Kidney epithelial cell (primary cell): ENCODE results near the gene SCMH1. TPM values are rescaled to one million over a fixed set of nuclear protein-coding genes. Genes with fewer than 3 reads are reported as not detected.

Source experiments
- DNase-seq: peaks from one replicate; pipeline ENCODE4 v3.0.0-alpha.2; 2010; ENCODE audit warnings: low read depth
- H3K27me3 ChIP-seq: 2 replicates; pipeline ENCODE4 v1.6.0; 2011; ENCODE audit warnings: low read length; ENCODE audit not compliant: control insufficient read depth, insufficient read depth
- H3K36me3 ChIP-seq: 2 replicates; pipeline ENCODE4 v1.5.1; 2011; ENCODE audit warnings: low read length; ENCODE audit not compliant: control insufficient read depth, insufficient read depth
- H3K4me3 ChIP-seq: 2 replicates; pipeline ENCODE4 v1.5.1; 2011; ENCODE audit warnings: low read depth, mild to moderate bottlenecking, control low read depth, low read length
- total RNA-seq: library from RNA; depleted of rRNA; stranded (reverse); fragments of >200 nt; gene quantifications from 2 replicates; pipeline ENCODE4 v1.2.3, GENCODE V29; 2015
- TF ChIP-seq, protein P1 (sequence below): IDR thresholded peaks from 2 replicates; pipeline ENCODE4 v1.5.1; 2011; ENCODE audit warnings: mild to moderate bottlenecking, moderate library complexity, low read length, control low read depth, inconsistent platforms; ENCODE audit not compliant: insufficient read depth, poor library complexity, severe bottlenecking

Gene SCMH1
- total RNA-seq: 24.3 and 38.1 TPM in 2 replicates

DNA sequence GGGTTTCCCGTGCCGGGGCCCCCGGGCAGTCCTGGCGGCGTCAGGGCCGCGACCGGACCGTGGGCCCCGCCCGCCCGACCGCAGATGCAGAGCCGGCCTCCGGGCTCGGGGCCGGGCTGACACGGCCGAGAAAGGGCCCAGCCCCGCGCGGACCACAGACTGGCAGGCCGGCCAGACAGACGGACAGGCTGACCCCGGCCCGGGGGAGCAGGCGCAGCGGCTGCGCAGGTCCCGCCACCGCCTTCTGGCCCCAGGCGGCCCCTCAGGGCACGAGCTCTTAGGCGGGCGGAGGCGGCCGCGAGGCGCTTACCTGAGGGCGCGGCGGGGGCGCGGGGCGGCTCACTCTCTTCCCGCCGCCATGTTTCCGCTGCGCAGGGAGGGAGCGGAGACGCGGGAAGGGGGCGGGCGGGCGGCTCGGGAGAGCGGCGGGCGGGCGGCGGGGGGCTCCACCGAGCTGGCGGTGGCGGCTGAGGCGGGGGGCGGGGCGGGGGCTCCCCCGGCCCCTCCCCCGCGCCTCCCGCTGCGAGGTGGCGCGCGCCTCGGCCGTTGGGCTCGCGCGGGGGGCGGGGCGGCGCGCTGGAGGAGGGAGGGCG lies at the start of gene SCMH1:
Gene SCMH1 (minus strand): TSS at position 558 of the 593 bp plus-strand sequence. CDS start 56,173 bp downstream, outside the sequence.
- Histone ChIP-seq H3K4me3 (peak within 1 kb of the TSS; percentile 71), H3K36me3 (no peaks in the 10 kb centered on the region), H3K27me3 (no peaks in the 10 kb centered on the region)
- no peak for DNase-seq
- TF ChIP-seq, protein P1, sequence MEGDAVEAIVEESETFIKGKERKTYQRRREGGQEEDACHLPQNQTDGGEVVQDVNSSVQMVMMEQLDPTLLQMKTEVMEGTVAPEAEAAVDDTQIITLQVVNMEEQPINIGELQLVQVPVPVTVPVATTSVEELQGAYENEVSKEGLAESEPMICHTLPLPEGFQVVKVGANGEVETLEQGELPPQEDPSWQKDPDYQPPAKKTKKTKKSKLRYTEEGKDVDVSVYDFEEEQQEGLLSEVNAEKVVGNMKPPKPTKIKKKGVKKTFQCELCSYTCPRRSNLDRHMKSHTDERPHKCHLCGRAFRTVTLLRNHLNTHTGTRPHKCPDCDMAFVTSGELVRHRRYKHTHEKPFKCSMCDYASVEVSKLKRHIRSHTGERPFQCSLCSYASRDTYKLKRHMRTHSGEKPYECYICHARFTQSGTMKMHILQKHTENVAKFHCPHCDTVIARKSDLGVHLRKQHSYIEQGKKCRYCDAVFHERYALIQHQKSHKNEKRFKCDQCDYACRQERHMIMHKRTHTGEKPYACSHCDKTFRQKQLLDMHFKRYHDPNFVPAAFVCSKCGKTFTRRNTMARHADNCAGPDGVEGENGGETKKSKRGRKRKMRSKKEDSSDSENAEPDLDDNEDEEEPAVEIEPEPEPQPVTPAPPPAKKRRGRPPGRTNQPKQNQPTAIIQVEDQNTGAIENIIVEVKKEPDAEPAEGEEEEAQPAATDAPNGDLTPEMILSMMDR: no peak

DNA sequence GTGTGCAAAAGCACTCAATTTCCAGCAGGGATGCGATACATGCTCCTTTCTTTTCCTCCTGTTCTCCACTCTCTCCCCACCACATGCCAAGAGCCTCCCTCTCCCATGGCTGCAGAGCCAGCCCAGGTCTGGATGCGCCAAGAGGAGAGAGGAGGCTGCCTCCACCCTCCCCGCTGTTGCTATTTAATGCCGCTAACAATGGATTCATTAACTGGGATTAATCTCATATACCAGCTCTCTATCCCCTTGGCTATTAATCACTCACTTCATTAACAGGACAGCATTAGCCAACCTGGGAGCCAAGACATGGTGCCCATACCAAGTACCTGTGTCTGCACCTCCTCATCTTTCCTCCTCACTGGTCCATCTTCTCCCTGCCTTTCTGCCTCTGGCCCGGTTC lies 49.1 kb upstream of the SCMH1 start:
- DNase-seq: no peak
- TF ChIP-seq, protein P1: no peak
- H3K27me3 ChIP-seq: peaks cover 32% of the 10 kb centered on the region

DNA sequence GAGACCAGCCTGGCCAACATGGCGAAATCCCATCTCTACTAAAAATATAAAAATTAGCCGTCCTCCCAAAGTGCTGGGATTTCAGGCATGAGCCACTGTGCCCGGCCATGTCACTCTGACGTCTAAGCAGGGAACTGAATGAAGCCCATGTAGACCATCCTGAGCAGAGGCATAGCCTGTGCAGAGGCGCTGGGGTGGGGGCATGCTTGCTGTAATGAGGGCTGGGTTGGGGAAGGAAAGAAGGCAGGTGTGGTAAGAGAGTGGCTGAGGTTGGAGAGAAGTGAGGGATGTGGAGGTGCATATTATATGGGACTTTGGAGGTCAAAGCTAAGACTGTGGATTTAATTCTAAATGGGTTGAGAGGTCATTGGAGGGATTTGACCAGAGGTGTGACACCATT lies 47.1 kb upstream of the SCMH1 start:
- TF ChIP-seq, protein P1: no peak
- H3K36me3 ChIP-seq: no peaks in the 10 kb centered on the region
- no peak overlapping the region for H3K4me3 ChIP-seq
- DNase-seq: no peak
- peaks cover 41% of the 10 kb centered on the region for H3K27me3 ChIP-seq

More for the DNA sequence above, 49.1 kb upstream of the SCMH1 start:
- Histone ChIP-seq H3K36me3 (no peaks in the 10 kb centered on the region), H3K4me3 (no peak overlapping the region)

DNA sequence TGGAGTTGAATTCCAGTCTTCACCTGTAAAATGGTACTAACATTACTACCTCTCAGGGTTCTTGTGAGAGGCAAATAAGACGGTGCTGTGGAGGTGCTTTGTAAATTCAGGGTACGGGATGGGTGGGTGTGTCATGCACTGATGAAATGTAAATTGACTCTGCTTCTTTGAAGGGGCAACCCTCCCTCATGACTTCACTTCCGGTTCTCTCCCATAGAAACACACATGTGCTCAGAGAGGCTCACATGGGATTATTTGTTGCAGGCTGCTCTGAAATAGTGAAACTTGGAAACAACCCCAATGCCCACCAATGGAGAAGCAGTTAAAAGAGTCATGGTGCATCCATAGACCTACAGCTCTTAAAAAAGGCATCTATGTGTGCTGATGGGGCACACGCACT lies 44.9 kb upstream of the SCMH1 start:
- no peaks in the 10 kb centered on the region for H3K36me3 ChIP-seq
- peaks cover 49% of the 10 kb centered on the region for H3K27me3 ChIP-seq
- no peak overlapping the region for H3K4me3 ChIP-seq
- DNase-seq: no peak
- TF ChIP-seq, protein P1: no peak

DNA sequence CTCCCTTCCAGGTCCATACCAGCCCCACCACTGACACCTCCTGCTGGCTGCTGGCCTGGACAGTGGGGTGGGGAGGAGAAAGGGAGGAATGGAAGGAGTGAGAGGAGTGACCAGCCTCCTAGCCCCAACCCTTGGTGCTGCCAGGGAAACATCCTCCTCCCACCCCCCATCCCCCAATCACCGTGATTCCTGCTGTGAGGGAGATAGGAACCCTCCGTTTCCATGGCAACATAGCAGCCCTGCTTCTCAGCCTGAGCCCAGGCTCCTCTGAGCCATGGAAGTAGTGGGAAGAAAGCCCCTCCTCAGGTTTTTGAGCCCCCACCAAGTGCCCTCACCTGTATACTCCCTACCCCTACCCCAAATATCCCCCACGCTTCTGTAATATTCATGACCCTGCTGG lies 44.4 kb upstream of the SCMH1 start:
- H3K27me3 ChIP-seq: peaks cover 49% of the 10 kb centered on the region
- no peak overlapping the region for H3K4me3 ChIP-seq
- TF ChIP-seq, protein P1: no peak
- no peak for DNase-seq
- H3K36me3 ChIP-seq: no peaks in the 10 kb centered on the region

DNA sequence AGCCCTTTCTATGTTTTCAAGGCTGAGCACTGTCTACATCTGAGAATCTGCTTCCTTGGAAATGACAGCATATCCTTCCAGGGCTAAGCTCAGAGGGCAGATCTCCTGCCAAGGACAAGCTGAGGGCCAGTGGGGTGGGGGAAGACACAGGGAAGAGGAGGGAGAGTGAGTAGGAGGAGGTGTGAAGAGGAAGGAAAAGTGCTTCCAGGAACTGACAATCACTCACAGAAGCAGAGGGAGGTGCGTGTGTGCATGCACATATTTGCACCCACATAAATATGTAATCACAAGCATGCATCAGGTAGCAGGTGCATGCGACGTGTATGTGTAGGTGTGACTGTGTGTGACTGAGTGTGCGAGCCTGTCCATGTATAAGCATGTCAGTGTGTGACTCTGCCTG lies 43.7 kb upstream of the SCMH1 start:
- no peak for DNase-seq
- Histone ChIP-seq H3K4me3 (no peak overlapping the region), H3K27me3 (peaks cover 44% of the 10 kb centered on the region), H3K36me3 (no peaks in the 10 kb centered on the region)
- TF ChIP-seq, protein P1: no peak
